Measurements from ENCODE around the gene VAX1. TPM values are rescaled to one million over a fixed set of nuclear protein-coding genes. Genes with fewer than 3 reads are reported as not detected.

VAX1 gene
- total and polyA plus RNA-seq, 2 donors (not counting 3 experiments of a cell fraction or from before 2014, with no cell fraction given): not detected

- Histone ChIP-seq H3K27me3 (ENCODE audit: control insufficient read depth in 2 of 2, insufficient read depth in 2 of 2, low read length in 2 of 2) (peaks cover 65 to 88% of the 10 kb centered on the region in 2 experiments), H3K36me3 (ENCODE audit: control insufficient read depth in 2 of 2, extremely low read depth in 1 of 2, insufficient read depth in 2 of 2, low read length in 2 of 2) (no peaks in the 10 kb centered on the region), H3K4me2 (ENCODE audit: insufficient read depth, low read length) (no peak overlapping the region), H3K9me1 (replicated peaks; ENCODE audit: control insufficient read depth, extremely low read depth, insufficient read depth, low read length) (no peaks in the 10 kb centered on the region), H3K79me2 (ENCODE audit: control insufficient read depth, insufficient read depth, low read length) (no peaks in the 10 kb centered on the region), H3K9ac (replicated peaks; ENCODE audit: extremely low read depth, insufficient read depth, low read length) (no peak overlapping the region), H3K4me1 (ENCODE audit: control insufficient read depth, extremely low read depth, insufficient read depth, low read length) (peaks cover 7% of the 10 kb centered on the region), H4K20me1 (replicated peaks; ENCODE audit: control insufficient read depth, extremely low read depth, insufficient read depth, low read length) (no peaks in the 10 kb centered on the region), H3K27ac (ENCODE audit: insufficient read depth, low read depth, low read length) (no peak overlapping the region), H3K4me3 (replicated peaks in 1 of 3; ENCODE audit: insufficient read depth in 1 of 3, low read depth in 1 of 3, low read length in 3 of 3) (no peak overlapping the region), H3K9me3 (replicated peaks; ENCODE audit: control insufficient read depth, insufficient read depth, low read length) (no peaks in the 10 kb centered on the region), H2AFZ (ENCODE audit: low read depth, low read length) (no peak overlapping the region)
- BruUV-seq (replicated peaks): no TSS peak
- CTCF ChIA-PET: interaction anchor here (0.8 to 2.6 kb wide), 5 partner anchors 10 to 35 kb away, joined by 3 to 5 read pairs (median 4); no protein-coding TSS in a partner anchor
- dilution Hi-C loops (cut with MboI; ENCODE audit: extremely low pct_ligation_motif_present, low sequenced_read_pairs) (no loop called here), intact Hi-C loops (cut with micrococcal nuclease) (loop anchor here (5.0 kb wide), 1 partner anchor 193 kb away; no protein-coding TSS in a partner anchor)
- POLR2A ChIA-PET: no interaction called here
- FAIRE-seq: no peak
- no peak for DNase-seq (ENCODE audit: low read depth, low spot score)
- TF ChIP-seq EZH2 (IDR thresholded peaks at IDR 0.05; ENCODE audit: borderline replicate concordance, low read depth, low read length, severe bottlenecking) (peak; percentile 77), FOS (IDR thresholded peaks at IDR 0.05; ENCODE audit: borderline replicate concordance, insufficient read depth, low read length) (no peak)
Observed at GRCh38 chr10:117139581-117140524, 1.8 kb upstream of the VAX1 start.

DNA sequence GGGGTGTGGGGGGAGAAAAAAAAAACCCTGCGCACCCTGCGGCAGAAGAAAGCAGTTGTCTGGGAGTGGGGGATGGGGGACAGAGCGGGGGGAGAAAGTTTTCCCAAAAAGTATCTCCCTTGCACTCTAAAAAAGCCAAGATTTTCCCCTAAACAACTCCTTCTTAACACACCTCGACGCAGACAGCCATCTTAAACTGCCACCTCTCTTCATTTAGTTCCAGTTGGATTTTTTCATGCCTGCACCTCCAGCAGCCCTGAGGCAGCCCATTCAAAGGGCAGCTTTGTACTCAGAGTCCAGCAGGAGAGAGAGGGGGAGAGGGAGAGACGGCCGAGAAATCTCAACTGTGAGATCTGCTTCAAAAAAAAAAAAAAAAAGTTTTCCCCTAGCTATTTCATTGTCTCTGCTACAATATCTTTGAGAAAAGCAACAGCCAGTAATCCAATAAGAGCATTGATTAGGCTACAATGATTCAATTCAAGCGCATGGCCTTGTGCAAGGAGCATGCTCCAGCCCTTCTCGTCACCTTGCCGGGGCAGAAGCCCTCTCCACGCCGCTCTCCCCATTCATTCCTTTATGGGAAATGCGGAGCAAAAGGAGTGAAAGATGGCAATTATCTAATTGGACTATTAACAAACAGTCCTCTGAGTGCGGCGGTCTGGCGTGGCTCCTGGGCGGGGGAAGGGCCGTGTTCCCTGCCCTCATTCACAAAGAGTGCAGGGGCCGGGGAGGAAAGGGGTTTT lies 939 bp upstream of the VAX1 start:
- ChIA-PET CTCF (interaction anchor here (1.2 to 2.6 kb wide), 4 partner anchors 9 to 36 kb away, joined by 3 to 5 read pairs (median 4); no protein-coding TSS in a partner anchor), POLR2A (no interaction called here)
- dilution Hi-C loops (cut with MboI; ENCODE audit: extremely low pct_ligation_motif_present, low sequenced_read_pairs): no loop called here
- intact Hi-C loops (cut with micrococcal nuclease): loop anchor here (5.0 kb wide), 1 partner anchor 192 kb away; no protein-coding TSS in a partner anchor
- Histone ChIP-seq H3K36me3 (ENCODE audit: control insufficient read depth in 2 of 2, extremely low read depth in 1 of 2, insufficient read depth in 2 of 2, low read length in 2 of 2) (no peaks in the 10 kb centered on the region), H3K9me1 (replicated peaks; ENCODE audit: control insufficient read depth, extremely low read depth, insufficient read depth, low read length) (no peaks in the 10 kb centered on the region), H3K4me2 (ENCODE audit: insufficient read depth, low read length) (no peak overlapping the region), H3K9ac (replicated peaks; ENCODE audit: extremely low read depth, insufficient read depth, low read length) (no peak overlapping the region), H2AFZ (ENCODE audit: low read depth, low read length) (no peak overlapping the region), H3K4me1 (ENCODE audit: control insufficient read depth, extremely low read depth, insufficient read depth, low read length) (peaks cover 7% of the 10 kb centered on the region), H3K27me3 (ENCODE audit: control insufficient read depth in 2 of 2, insufficient read depth in 2 of 2, low read length in 2 of 2) (peaks cover 68 to 93% of the 10 kb centered on the region in 2 experiments), H3K27ac (ENCODE audit: insufficient read depth, low read depth, low read length) (no peak overlapping the region), H4K20me1 (replicated peaks; ENCODE audit: control insufficient read depth, extremely low read depth, insufficient read depth, low read length) (no peaks in the 10 kb centered on the region), H3K4me3 (replicated peaks in 1 of 3; ENCODE audit: insufficient read depth in 1 of 3, low read depth in 1 of 3, low read length in 3 of 3) (no peak overlapping the region), H3K9me3 (replicated peaks; ENCODE audit: control insufficient read depth, insufficient read depth, low read length) (no peaks in the 10 kb centered on the region), H3K79me2 (ENCODE audit: control insufficient read depth, insufficient read depth, low read length) (no peaks in the 10 kb centered on the region)
- TF ChIP-seq JUN (IDR thresholded peaks at IDR 0.05; ENCODE audit: borderline replicate concordance, insufficient read depth, insufficient read length, low read depth) (no peak), GATA2 (IDR thresholded peaks at IDR 0.05; ENCODE audit: insufficient read depth, insufficient read length, low read depth, low read length) (no peak), MAX (IDR thresholded peaks at IDR 0.05; ENCODE audit: insufficient read depth, insufficient read length) (no peak), EZH2 (IDR thresholded peaks at IDR 0.05; ENCODE audit: borderline replicate concordance, low read depth, low read length, severe bottlenecking) (no peak), POLR2A (IDR thresholded peaks at IDR 0.05; ENCODE audit: low read depth, low read length) (no peak), POLR2AphosphoS5 (IDR thresholded peaks at IDR 0.05; ENCODE audit: insufficient read depth, low read depth, low read length) (no peak), CTCF (IDR thresholded peaks at IDR 0.05; ENCODE audit: extremely low read depth in 1 of 2, insufficient read depth in 1 of 2, low read depth in 1 of 2, low read length in 2 of 2) (no peak)
- DNase-seq (ENCODE audit: low read depth, low spot score) (no peak), FAIRE-seq (no peak)
- no TSS peak for BruUV-seq (replicated peaks)
